ENCODE data around the gene WNT8A. TPM values are rescaled to one million over a fixed set of nuclear protein-coding genes. Genes with fewer than 3 reads are reported as not detected.

The WNT8A gene
- total and polyA plus RNA-seq, 4 donors = not detected

GRCh38 chr5:138111937-138112336 lies 28.1 kb downstream of the WNT8A start:
- Histone ChIP-seq H3K27me3 (ENCODE audit: control insufficient read depth in 1 of 2, insufficient read depth in 2 of 2, low read length in 1 of 2) (no peaks in the 10 kb centered on the region), H3K9me3 (ENCODE audit: control insufficient read depth, low read length) (no peaks in the 10 kb centered on the region), H3K4me3 (ENCODE audit: low read length in 2 of 2) (no peak overlapping the region), H3K4me1 (ENCODE audit: control insufficient read depth in 1 of 2, insufficient read depth in 2 of 2, low read length in 2 of 2) (no peaks in the 10 kb centered on the region), H3K27ac (ENCODE audit: low read depth in 1 of 2, low read length in 2 of 2) (no peak overlapping the region), H3K36me3 (ENCODE audit: control insufficient read depth in 1 of 2, insufficient read depth in 2 of 2, low read length in 1 of 2) (no peaks in the 10 kb centered on the region)
- WGBS, 2 donors = 12 to 18% methylated on average over 1 of the region's 1 CpG
- no peak for DNase-seq
- intact Hi-C loops (cut with DNase I) = no loop called here
- no peak for ATAC-seq (ENCODE audit: low FRiP score)

GRCh38 chr5:138115254-138115653 lies 31.4 kb downstream of the WNT8A start:
- ATAC-seq (ENCODE audit: low FRiP score) = no peak
- intact Hi-C loops (cut with DNase I) = no loop called here
- H3K27ac ChIP-seq (ENCODE audit: low read depth in 1 of 2, low read length in 2 of 2) = no peak overlapping the region

DNA sequence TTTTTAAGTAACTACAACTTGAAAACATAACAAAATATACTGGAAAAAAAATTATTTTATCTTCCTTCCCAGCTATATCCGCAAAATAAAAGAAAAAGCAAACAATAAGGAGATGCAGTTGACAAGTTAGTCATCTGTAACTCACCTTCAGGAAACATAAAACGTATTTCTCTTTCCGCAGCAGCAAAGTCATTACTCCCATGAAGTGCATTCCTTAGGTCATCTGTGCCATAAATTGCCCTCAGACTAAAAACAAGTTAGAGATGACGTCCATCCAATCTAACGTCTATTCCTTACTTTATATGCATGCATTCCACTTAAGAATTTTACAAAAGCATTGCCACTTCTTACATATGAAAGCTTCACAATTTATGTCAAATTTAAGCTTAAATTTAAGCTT lies 44.5 kb downstream of the WNT8A start:
- no peaks in the 10 kb centered on the region for H3K9me3 ChIP-seq (ENCODE audit: control insufficient read depth, low read length)
- intact Hi-C loops (cut with DNase I) = no loop called here
- H3K27me3 ChIP-seq (ENCODE audit: control insufficient read depth in 1 of 2, insufficient read depth in 2 of 2, low read length in 1 of 2) = no peaks in the 10 kb centered on the region
- H3K36me3 ChIP-seq (ENCODE audit: control insufficient read depth in 1 of 2, insufficient read depth in 2 of 2, low read length in 1 of 2) = no peaks in the 10 kb centered on the region
- 21 to 26% methylated on average over 5 of the region's 5 CpGs for WGBS, 2 donors
- no peaks in the 10 kb centered on the region for H3K4me1 ChIP-seq (ENCODE audit: control insufficient read depth in 1 of 2, insufficient read depth in 2 of 2, low read length in 2 of 2)
- H3K4me3 ChIP-seq (ENCODE audit: low read length in 2 of 2) = no peak overlapping the region
- no peak for ATAC-seq (ENCODE audit: low FRiP score)
- H3K27ac ChIP-seq (ENCODE audit: low read depth in 1 of 2, low read length in 2 of 2) = no peak overlapping the region
- DNase-seq = no peak

More at GRCh38 chr5:138115254-138115653, 31.4 kb downstream of the WNT8A start:
- no peak for DNase-seq
- Histone ChIP-seq H3K4me3 (ENCODE audit: low read length in 2 of 2) (no peak overlapping the region), H3K9me3 (ENCODE audit: control insufficient read depth, low read length) (no peaks in the 10 kb centered on the region), H3K27me3 (ENCODE audit: control insufficient read depth in 1 of 2, insufficient read depth in 2 of 2, low read length in 1 of 2) (no peaks in the 10 kb centered on the region), H3K4me1 (ENCODE audit: control insufficient read depth in 1 of 2, insufficient read depth in 2 of 2, low read length in 2 of 2) (no peaks in the 10 kb centered on the region), H3K36me3 (ENCODE audit: control insufficient read depth in 1 of 2, insufficient read depth in 2 of 2, low read length in 1 of 2) (no peaks in the 10 kb centered on the region)

- 85 to 87% methylated on average over 6 of the region's 6 CpGs for WGBS, 2 donors
- H3K27me3 ChIP-seq (ENCODE audit: control insufficient read depth in 1 of 2, insufficient read depth in 2 of 2, low read length in 1 of 2) = no peaks in the 10 kb centered on the region
- H3K27ac ChIP-seq (ENCODE audit: low read depth in 1 of 2, low read length in 2 of 2) = no peak overlapping the region
- H3K4me1 ChIP-seq (ENCODE audit: control insufficient read depth in 1 of 2, insufficient read depth in 2 of 2, low read length in 2 of 2) = no peaks in the 10 kb centered on the region
- ATAC-seq (ENCODE audit: low FRiP score) (no peak), DNase-seq (no peak)
- H3K4me3 ChIP-seq (ENCODE audit: low read length in 2 of 2) = no peak overlapping the region
- H3K9me3 ChIP-seq (ENCODE audit: control insufficient read depth, low read length) = no peaks in the 10 kb centered on the region
- no peaks in the 10 kb centered on the region for H3K36me3 ChIP-seq (ENCODE audit: control insufficient read depth in 1 of 2, insufficient read depth in 2 of 2, low read length in 1 of 2)
- intact Hi-C loops (cut with DNase I) = no loop called here
These were observed 45.5 kb downstream of the WNT8A start for GRCh38 chr5:138129347-138129746.

- ATAC-seq (ENCODE audit: low FRiP score) = no peak
- Histone ChIP-seq H3K4me3 (ENCODE audit: low read length in 2 of 2) (no peak overlapping the region), H3K27ac (ENCODE audit: low read depth in 1 of 2, low read length in 2 of 2) (no peak overlapping the region), H3K4me1 (ENCODE audit: control insufficient read depth in 1 of 2, insufficient read depth in 2 of 2, low read length in 2 of 2) (no peaks in the 10 kb centered on the region), H3K9me3 (ENCODE audit: control insufficient read depth, low read length) (no peaks in the 10 kb centered on the region), H3K36me3 (ENCODE audit: control insufficient read depth in 1 of 2, insufficient read depth in 2 of 2, low read length in 1 of 2) (no peaks in the 10 kb centered on the region), H3K27me3 (ENCODE audit: control insufficient read depth in 1 of 2, insufficient read depth in 2 of 2, low read length in 1 of 2) (no peaks in the 10 kb centered on the region)
- no peak for DNase-seq
- WGBS, 2 donors = 87 to 90% methylated on average over 7 of the region's 7 CpGs
- intact Hi-C loops (cut with DNase I) = loop anchor here (2.0 to 10.0 kb wide), 5 partner anchors 54 to 478 kb away; no protein-coding TSS in a partner anchor
These were observed 48.7 kb downstream of the WNT8A start for GRCh38 chr5:138132543-138132942.

DNA sequence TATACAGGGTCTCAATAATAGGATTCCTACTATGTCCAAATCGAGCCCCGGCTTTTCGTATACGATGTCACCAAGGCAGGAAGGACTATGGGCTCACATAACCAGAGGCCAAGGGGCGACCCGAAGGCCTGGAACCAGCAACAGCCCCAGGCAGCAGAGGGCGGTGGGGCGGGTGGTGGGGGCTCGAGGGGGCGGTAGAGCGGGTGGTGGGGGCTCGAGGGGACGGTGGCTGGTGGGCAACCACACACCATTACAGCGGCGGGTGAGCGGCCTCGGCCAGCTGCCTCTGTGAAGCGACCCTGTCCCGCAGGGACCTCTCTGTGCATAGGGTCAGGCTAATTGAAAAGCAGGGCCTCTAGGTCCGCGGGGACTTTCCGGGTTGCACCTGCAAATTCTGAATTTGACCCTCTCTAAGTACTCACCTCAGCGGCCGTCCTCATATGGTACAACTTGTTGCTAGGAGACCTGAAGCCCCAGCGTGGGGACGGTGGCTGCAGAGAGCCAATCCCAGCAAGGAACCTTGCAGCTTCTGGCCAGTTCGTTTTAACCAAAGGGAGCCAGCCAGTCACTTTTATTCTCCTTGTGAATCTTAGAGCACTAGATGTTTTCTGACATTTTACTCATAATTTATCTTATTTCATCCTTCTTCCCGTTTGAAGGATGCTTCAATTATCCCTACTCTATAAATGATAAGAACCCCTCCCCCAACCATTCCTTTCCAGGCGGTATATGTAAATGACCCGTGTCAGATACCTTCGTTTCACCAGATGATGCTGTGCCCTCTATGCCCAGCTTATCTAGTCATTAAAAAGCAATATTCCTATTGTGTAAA lies 55.3 kb downstream of the WNT8A start, which contains the start of gene NME5:
Gene NME5, minus strand, starts transcription at position 480 of the 832 bp plus-strand sequence. CDS start 648 bp downstream, outside the sequence.
- intact Hi-C loops (cut with DNase I) = loop anchor here in 1 of 2 donors (10.0 kb wide), 2 partner anchors 364 to 484 kb away; no protein-coding TSS in a partner anchor
- ATAC-seq (ENCODE audit: low FRiP score) (peak; percentile 74), DNase-seq (peak; percentile 68 to 83)
- no peak within 1 kb of the TSS for H3K27ac ChIP-seq (ENCODE audit: low read depth in 1 of 2, low read length in 2 of 2)
- WGBS, 2 donors = 4 to 6% methylated on average over 31 of the region's 31 CpGs
- no peaks in the 10 kb centered on the region for H3K9me3 ChIP-seq (ENCODE audit: control insufficient read depth, low read length)
- peak within 1 kb of the TSS in 1 of 2 donors; percentile 47 for H3K4me3 ChIP-seq (ENCODE audit: low read length in 2 of 2)
- H3K27me3 ChIP-seq (ENCODE audit: control insufficient read depth in 1 of 2, insufficient read depth in 2 of 2, low read length in 1 of 2) = no peaks in the 10 kb centered on the region
- no peaks in the 10 kb centered on the region for H3K36me3 ChIP-seq (ENCODE audit: control insufficient read depth in 1 of 2, insufficient read depth in 2 of 2, low read length in 1 of 2)
- H3K4me1 ChIP-seq (ENCODE audit: control insufficient read depth in 1 of 2, insufficient read depth in 2 of 2, low read length in 2 of 2) = no peaks in the 10 kb centered on the region

DNA sequence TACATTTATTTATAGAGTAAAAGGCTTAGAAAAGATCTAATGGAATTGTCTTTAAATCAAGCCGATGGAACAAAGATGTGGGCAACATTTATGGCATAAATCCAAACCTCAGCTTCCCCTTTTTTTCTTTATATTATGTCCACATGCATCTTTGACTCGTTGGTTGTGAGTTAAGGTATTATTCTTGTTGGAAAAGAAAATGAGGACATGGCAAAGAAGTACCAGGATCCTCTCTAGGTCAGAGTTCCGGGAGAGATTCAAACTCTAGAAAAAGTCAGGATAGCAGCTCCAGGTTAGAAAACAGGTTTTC lies 55.9 kb downstream of the WNT8A start:
- Histone ChIP-seq H3K4me1 (ENCODE audit: control insufficient read depth in 1 of 2, insufficient read depth in 2 of 2, low read length in 2 of 2) (no peaks in the 10 kb centered on the region), H3K27me3 (ENCODE audit: control insufficient read depth in 1 of 2, insufficient read depth in 2 of 2, low read length in 1 of 2) (no peaks in the 10 kb centered on the region), H3K36me3 (ENCODE audit: control insufficient read depth in 1 of 2, insufficient read depth in 2 of 2, low read length in 1 of 2) (no peaks in the 10 kb centered on the region), H3K4me3 (ENCODE audit: low read length in 2 of 2) (no peak overlapping the region), H3K27ac (ENCODE audit: low read depth in 1 of 2, low read length in 2 of 2) (no peak overlapping the region), H3K9me3 (ENCODE audit: control insufficient read depth, low read length) (no peaks in the 10 kb centered on the region)
- 62% methylated on average over 3 of the region's 3 CpGs for WGBS, 2 donors
- ATAC-seq (ENCODE audit: low FRiP score) (no peak), DNase-seq (no peak)
- intact Hi-C loops (cut with DNase I) = loop anchor here in 1 of 2 donors (10.0 kb wide), 2 partner anchors 365 to 485 kb away; no protein-coding TSS in a partner anchor

GRCh38 chr5:138140268-138140667 lies 56.4 kb downstream of the WNT8A start:
- DNase-seq (no peak), ATAC-seq (ENCODE audit: low FRiP score) (no peak)
- Histone ChIP-seq H3K4me1 (ENCODE audit: control insufficient read depth in 1 of 2, insufficient read depth in 2 of 2, low read length in 2 of 2) (no peaks in the 10 kb centered on the region), H3K36me3 (ENCODE audit: control insufficient read depth in 1 of 2, insufficient read depth in 2 of 2, low read length in 1 of 2) (no peaks in the 10 kb centered on the region), H3K27ac (ENCODE audit: low read depth in 1 of 2, low read length in 2 of 2) (no peak overlapping the region), H3K4me3 (ENCODE audit: low read length in 2 of 2) (no peak overlapping the region), H3K9me3 (ENCODE audit: control insufficient read depth, low read length) (no peaks in the 10 kb centered on the region), H3K27me3 (ENCODE audit: control insufficient read depth in 1 of 2, insufficient read depth in 2 of 2, low read length in 1 of 2) (no peaks in the 10 kb centered on the region)
- WGBS, 2 donors = 60 to 65% methylated on average over 4 of the region's 4 CpGs
- intact Hi-C loops (cut with DNase I) = no loop called here

Data from aorta (tissue), 5 donors.